GM15510 (cell line): Measurements from ENCODE around the gene NPRL2.

Experiments
- POLR2A ChIP-seq: IDR thresholded peaks from 3 replicates; pipeline ENCODE4 v1.6.1; 2011; ENCODE audit warnings: borderline replicate concordance; ENCODE audit not compliant: insufficient read length; ENCODE audit errors: extremely low read depth

NPRL2 gene

DNA sequence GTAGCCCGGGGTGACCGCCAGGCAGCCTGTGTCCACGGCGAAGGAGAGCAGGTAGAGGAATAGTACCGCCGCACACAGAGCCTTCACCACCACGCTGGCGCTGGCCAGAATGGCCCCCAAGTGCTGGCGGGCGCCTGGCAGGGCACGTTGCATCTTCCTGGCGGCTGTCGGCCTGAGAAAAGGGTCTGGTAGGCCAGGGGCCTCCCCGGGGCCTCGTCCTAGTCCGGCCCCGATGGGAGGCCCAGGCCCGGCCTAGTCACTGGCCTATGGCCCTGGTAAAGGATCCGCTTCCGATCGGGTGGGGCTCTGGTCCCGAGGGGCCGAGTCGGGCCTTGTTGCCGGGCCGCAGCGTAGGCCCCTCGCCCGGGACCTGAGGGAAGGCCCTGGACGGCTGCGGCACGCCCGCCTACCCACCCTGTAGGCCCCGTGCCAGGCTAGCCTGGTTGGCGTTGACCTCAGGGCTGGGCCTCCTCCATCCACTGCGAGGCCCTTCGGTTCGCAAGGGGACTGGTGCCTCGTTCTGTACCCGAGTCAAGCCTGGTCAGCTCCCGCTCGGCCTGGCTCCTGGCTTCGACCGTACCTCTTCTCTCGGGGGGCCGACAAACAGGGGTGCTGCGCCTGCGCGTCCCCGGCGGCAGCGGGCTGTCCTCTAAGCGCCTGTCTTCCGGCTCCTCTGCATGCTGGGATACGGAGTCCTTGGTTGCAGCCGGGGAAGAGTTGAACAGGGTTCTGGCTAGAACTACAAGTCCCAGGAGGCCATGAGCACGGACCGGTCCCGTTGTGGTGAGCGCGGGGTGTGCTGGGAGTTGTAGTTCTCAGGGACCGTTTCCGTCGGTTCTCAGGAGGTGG lies 8.6 kb upstream of the NPRL2 start, which contains the start of gene TMEM115:
TMEM115 (minus strand) TSS at position 611 of the 849 bp plus-strand sequence; CDS start at position 153, 458 bp downstream.
- TF ChIP-seq POLR2A, result peak; percentile 74

- no peak for TF ChIP-seq POLR2A
These were observed 7.9 kb upstream of the NPRL2 start for GRCh38 chr3:50358355-50358910.

DNA sequence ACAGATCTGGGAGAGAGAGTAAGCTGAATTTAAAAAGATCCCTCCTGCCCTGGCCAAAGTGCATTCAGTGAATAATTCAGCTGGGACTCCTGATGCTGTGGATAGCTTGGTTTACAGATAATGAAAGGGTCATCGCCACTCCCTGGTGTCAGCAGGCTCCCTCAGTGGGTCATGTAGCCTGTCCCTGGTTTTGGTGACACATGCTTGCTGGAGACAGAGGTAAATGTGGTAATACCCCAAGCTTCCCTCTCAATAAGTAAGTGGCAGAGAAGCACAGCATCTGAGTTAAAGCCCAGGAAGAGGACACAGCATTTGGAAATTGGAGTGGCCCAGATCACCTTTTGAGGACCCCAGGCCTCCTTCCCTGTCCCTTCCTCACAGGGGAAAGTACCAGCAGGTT lies 6.9 kb upstream of the NPRL2 start:
- no peak for TF ChIP-seq POLR2A

DNA sequence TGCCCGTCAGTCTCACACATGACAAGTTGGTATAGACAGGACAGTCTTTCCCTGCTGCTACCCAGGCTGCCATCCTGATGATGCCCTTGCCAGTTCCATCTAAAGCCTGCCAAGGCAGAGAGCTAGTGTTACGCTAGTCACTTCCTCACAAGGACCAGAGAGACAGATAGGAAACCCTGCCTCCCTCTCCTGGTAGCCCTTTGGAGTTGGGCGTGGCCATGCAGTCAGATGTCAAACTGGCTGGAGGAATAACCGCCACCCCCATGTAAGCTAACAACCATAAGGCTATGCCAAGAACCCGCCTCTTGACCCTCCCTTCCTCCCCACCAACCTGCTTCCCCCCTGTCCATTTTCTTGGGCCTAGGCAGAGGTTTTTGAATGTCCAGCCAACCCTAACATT lies 6.0 kb upstream of the NPRL2 start:
- TF ChIP-seq POLR2A, result no peak

- TF ChIP-seq POLR2A, result no peak
These were observed 5.4 kb upstream of the NPRL2 start for GRCh38 chr3:50355829-50356552.

DNA sequence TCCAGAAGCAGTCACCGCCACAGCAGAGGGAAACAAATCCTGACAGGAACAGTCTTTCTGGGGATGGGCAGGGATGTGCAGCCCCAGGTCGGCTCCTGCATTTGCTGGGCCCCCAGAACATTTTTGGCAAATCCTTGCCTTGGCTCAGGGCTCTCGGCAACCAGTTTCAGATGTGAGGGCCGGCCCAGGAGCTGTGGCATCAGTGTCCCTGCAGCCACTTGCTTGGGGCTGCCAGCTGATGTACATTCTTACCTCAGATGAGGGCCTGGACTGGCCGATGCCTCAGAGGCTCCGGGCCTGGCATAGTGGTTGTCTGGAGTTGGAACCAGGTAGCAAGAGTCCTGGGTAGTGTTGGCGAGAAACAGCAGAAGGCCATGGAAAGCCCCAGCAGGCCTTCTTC lies 4.3 kb upstream of the NPRL2 start:
- TF ChIP-seq POLR2A, result no peak

GRCh38 chr3:50354186-50354764 lies 3.7 kb upstream of the NPRL2 start:
- TF ChIP-seq POLR2A, result no peak

GRCh38 chr3:50353245-50354004 lies 2.9 kb upstream of the NPRL2 start:
- TF ChIP-seq POLR2A, result no peak

DNA sequence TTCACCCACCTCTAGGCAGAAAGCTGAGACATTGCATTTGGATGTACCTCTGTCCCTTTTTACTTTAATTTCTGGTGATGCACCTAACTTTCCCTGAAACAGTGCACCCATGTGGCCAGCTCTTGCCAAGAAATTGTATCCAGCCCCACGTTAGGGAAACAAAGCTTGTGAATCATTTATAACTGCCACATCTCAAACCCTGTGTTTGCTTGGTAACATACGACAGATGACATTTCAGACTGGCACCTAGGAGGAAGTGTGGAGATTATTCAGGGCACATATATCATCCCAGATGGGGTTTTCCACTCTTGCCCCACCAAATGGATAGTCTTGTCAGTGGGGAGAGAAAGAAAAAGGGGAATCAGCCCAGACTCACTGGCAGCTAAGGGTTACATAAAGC lies 2.2 kb upstream of the NPRL2 start:
- no peak for TF ChIP-seq POLR2A

DNA sequence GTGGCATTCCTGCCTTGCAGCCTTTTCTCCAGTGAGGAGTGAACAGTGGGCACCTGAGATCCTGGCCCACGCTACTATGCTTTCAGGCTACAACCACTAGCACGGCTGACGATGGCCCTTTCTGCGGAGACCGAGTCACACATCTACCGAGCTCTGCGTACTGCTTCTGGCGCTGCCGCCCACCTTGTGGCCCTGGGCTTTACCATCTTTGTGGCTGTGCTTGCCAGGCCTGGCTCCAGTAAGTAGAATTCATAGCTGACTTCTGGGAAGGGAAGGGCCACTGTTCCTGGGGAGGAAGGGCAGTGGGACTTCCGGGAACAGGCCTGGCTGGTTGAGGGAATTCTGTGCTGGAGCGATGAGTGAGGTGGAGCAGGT lies 735 bp upstream of the NPRL2 start:
- no peak for TF ChIP-seq POLR2A

DNA sequence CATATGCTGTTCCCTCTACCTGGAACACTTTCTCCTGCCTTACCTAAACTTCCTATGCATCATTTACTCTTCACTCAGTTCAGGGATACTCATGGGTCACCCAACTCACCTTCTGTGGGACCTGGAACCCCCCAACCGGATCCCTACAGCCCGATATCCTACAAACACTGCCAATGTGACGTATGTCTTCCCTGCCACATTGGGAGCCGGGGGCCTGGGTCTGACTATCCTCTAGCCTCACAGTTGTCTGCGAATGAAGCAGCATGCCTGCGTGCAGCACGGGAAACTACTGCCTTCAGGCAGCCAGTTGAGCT lies 405 bp downstream of the NPRL2 start:
- TF ChIP-seq POLR2A, result no peak

- TF ChIP-seq POLR2A, result no peak
These were observed 3.3 kb downstream of the NPRL2 start for GRCh38 chr3:50347187-50347813.

- no peak for TF ChIP-seq POLR2A
These were observed 4.9 kb downstream of the NPRL2 start, which contains the start of gene ZMYND10 for GRCh38 chr3:50345586-50346234. Gene ZMYND10, minus strand, starts transcription at chr3:50345732. Its CDS starts 153 bp downstream, at chr3:50345579.

GRCh38 chr3:50345008-50345407 lies 5.6 kb downstream of the NPRL2 start:
- no peak for TF ChIP-seq POLR2A

GRCh38 chr3:50342813-50343633 lies 7.6 kb downstream of the NPRL2 start:
- no peak for TF ChIP-seq POLR2A
